Measurements from ENCODE around the gene ABCC5. TPM values are rescaled to one million over a fixed set of nuclear protein-coding genes. Genes with fewer than 3 reads are reported as not detected.

ABCC5 gene
- total RNA-seq, 1 donor from 2014 or later: 50.9 TPM

GRCh38 chr3:183885766-183886165 lies 131.9 kb downstream of the ABCC5 start:
- TF ChIP-seq, protein P1, sequence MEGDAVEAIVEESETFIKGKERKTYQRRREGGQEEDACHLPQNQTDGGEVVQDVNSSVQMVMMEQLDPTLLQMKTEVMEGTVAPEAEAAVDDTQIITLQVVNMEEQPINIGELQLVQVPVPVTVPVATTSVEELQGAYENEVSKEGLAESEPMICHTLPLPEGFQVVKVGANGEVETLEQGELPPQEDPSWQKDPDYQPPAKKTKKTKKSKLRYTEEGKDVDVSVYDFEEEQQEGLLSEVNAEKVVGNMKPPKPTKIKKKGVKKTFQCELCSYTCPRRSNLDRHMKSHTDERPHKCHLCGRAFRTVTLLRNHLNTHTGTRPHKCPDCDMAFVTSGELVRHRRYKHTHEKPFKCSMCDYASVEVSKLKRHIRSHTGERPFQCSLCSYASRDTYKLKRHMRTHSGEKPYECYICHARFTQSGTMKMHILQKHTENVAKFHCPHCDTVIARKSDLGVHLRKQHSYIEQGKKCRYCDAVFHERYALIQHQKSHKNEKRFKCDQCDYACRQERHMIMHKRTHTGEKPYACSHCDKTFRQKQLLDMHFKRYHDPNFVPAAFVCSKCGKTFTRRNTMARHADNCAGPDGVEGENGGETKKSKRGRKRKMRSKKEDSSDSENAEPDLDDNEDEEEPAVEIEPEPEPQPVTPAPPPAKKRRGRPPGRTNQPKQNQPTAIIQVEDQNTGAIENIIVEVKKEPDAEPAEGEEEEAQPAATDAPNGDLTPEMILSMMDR (conservative IDR thresholded peaks at IDR 0.05): no peak
- Mint-ChIP-seq H3K4me1 (peaks cover 32% of the 10 kb centered on the region), H3K36me3 (ENCODE audit: low read depth) (no peaks in the 10 kb centered on the region), H3K4me3 (peak overlapping the region; percentile 82), H3K9me3 (no peaks in the 10 kb centered on the region), H3K27ac (ENCODE audit: unreplicated experiment) (no peak overlapping the region), H3K27me3 (ENCODE audit: low read depth) (peaks cover 20% of the 10 kb centered on the region)
- no peak for DNase-seq (ENCODE audit: low read depth, low spot score)

DNA sequence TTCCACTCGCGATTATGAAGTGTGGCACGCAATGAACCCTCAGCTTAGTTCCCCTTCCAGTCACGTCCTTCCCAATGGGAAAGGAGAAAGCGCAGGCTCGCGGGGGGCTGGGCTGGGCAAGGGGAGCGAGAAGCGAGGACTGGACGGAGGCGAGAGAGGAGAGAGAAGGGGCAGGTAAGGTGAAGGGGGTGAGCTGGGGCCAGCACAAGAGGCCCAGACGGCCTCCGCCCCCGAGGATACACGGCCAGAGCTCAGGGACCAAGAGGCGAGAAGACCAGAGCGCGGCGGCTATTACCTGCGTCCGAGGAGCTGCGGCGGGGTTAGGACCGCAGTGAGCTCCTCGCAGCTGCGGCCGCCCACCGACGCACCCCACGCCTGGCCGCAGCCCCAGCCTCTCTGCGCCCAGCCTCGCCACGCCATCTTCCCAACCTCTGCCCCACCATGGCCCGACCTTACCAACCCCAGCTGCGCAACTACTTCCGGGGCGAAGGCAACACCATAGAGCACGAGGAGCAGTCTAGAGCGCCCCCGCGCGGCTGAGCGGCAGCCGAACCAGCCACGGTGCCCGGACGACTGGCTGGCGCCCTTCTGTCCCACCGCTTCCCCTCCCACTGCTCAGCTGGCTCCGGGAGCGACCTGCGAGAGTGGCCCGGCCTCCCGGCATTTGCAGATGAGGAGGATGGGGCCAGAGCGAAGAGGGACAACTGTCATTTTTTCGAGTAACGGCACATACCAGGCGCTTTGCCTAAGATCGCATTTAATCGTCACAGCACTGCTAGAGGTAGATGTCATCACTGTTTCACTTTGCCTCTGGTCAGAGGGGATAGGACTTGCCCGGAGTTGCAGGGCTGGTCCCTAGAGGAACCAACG lies 133.0 kb downstream of the ABCC5 start, which contains the start of gene PARL:
PARL (minus strand) TSS at position 454 of the 870 bp plus-strand sequence; CDS start at position 420, 34 bp downstream.
- Mint-ChIP-seq H3K9me3 (no peaks in the 10 kb centered on the region), H3K4me3 (peak within 1 kb of the TSS; percentile 98), H3K36me3 (ENCODE audit: low read depth) (no peaks in the 10 kb centered on the region), H3K4me1 (peaks cover 32% of the 10 kb centered on the region), H3K27me3 (ENCODE audit: low read depth) (peaks cover 16% of the 10 kb centered on the region), H3K27ac (ENCODE audit: unreplicated experiment) (peak within 1 kb of the TSS; percentile 94)
- DNase-seq (ENCODE audit: low read depth, low spot score): peak; percentile 99
- TF ChIP-seq, protein P1 (conservative IDR thresholded peaks at IDR 0.05): peak; percentile 99

DNA sequence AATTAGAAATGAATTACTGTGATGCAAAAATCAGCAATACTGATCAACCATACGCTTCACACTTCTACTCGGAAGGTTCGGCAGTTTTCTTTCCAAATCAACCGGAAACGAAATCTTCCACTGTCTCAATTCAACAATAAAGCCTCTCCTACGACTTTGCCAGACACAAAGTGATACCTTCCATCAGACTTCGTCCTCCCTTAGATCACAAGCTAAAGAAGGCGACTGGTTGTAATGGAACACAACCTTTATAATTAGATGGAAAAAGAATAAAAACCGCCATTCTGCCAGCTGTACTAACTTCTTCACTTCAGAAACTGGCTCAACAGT lies 133.6 kb downstream of the ABCC5 start:
- peaks cover 13% of the 10 kb centered on the region for H3K27me3 Mint-ChIP-seq (ENCODE audit: low read depth)
- no peaks in the 10 kb centered on the region for H3K36me3 Mint-ChIP-seq (ENCODE audit: low read depth)
- H3K4me3 Mint-ChIP-seq: peak overlapping the region; percentile 98
- peak overlapping the region; percentile 94 for H3K27ac Mint-ChIP-seq (ENCODE audit: unreplicated experiment)
- H3K9me3 Mint-ChIP-seq: no peaks in the 10 kb centered on the region
- peaks cover 32% of the 10 kb centered on the region for H3K4me1 Mint-ChIP-seq
- TF ChIP-seq, protein P1 (conservative IDR thresholded peaks at IDR 0.05): no peak
- no peak for DNase-seq (ENCODE audit: low read depth, low spot score)

DNA sequence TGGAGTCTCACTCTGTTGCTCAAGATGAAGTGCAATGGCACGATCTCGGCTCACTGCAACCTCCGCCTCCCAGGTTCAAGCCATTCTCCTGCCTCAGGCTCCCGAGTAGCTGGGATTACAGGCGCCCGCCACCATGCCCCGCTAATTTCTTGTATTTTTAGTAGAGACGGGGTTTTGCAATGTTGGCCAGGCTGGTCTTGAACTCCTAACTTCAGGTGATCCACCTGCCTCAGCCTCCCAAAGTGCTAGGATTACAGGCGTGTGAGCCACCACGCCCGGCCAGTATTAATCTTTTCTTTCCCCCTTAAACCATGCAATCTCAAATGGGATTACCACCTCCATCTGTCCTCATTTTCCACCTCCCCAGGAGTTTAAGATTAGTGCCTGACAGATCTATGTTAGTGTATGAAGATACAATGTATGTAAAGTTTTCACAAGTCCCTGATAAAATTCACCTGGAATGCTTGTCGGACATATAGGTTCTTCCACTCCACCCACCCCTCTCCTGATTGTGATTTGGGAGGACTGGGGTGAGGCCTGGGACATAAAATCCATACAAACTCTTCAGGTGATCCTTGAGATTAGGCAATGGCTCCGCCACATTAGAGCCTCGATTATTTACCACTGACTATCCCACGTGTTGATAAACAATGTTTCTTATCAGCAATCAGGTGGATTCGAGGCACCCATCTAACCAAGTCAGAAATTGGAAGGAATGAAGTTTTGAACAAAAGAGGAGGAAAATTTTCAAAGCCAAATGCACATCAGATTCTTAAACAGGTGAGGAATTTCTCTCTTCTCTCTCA lies 134.2 kb downstream of the ABCC5 start:
- Mint-ChIP-seq H3K4me1 (peaks cover 32% of the 10 kb centered on the region), H3K36me3 (ENCODE audit: low read depth) (no peaks in the 10 kb centered on the region), H3K4me3 (peak overlapping the region; percentile 98), H3K27ac (ENCODE audit: unreplicated experiment) (no peak overlapping the region), H3K9me3 (no peaks in the 10 kb centered on the region), H3K27me3 (ENCODE audit: low read depth) (peaks cover 9% of the 10 kb centered on the region)
- TF ChIP-seq, protein P1 (conservative IDR thresholded peaks at IDR 0.05): no peak
- no peak for DNase-seq (ENCODE audit: low read depth, low spot score)

DNA sequence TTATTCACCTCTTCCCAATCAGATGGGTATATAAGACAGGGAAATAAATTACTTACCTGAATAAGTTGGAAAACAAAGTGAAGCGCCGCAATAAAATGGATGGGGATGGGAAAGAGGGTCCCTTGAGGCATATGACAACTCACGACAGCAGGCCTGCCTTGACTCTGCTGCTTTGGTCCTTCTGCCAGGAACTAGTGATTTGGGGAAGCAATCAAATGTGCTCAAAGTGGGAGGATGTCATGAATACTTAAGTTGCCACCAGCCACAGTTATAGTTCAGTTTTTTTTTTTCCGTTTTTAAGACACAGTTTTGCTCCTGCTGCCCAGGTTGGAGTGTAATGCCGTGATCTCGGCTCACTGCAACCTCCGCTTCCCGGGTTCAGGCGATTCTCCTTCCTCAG lies 137.6 kb downstream of the ABCC5 start:
- Mint-ChIP-seq H3K27me3 (ENCODE audit: low read depth) (no peaks in the 10 kb centered on the region), H3K4me1 (peaks cover 27% of the 10 kb centered on the region), H3K9me3 (no peaks in the 10 kb centered on the region), H3K36me3 (ENCODE audit: low read depth) (peaks cover 4% of the 10 kb centered on the region), H3K4me3 (no peak overlapping the region), H3K27ac (ENCODE audit: unreplicated experiment) (no peak overlapping the region)
- TF ChIP-seq, protein P1 (conservative IDR thresholded peaks at IDR 0.05): no peak
- no peak for DNase-seq (ENCODE audit: low read depth, low spot score)
